ENCODE results near the gene TMPRSS2.
A peak's percentile ranks its signal among the peaks of the same experiment; 100 is the strongest.

Gene TMPRSS2

DNA sequence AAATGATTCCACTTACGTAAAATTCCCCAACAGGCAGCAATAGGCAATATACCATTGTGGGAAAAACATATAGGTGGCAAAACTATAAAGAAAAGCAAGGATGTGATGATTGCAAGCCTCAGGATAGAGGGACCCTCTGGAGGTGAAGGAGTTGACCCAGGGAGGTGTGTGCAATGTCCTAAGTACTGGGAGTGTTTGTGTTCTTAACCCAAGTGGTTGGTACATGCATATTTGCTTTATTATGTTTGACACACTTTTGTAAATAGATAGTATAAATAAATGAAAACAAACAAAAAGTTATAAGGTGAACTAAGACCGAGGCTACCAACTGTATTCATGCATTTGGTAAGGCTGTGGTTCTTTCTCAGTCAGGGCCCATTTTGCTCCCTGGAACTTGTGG, 74.4 kb downstream of the TMPRSS2 start:
- H3K4me1 ChIP-seq (ENCODE audit: insufficient read depth, low read length, severe bottlenecking) = peaks cover 17% of the 10 kb centered on the region
- no peak overlapping the region for H3K9ac ChIP-seq (ENCODE audit: low read length)
- H3K4me3 ChIP-seq (ENCODE audit: low read depth, low read length, poor library complexity, severe bottlenecking) = no peak overlapping the region
- no peaks in the 10 kb centered on the region for H3K27me3 ChIP-seq (ENCODE audit: insufficient read depth, low read length)
- no peaks in the 10 kb centered on the region for H4K20me1 ChIP-seq (ENCODE audit: insufficient read depth, low read length)
- no peak overlapping the region for H3K4me2 ChIP-seq (ENCODE audit: low read length)
- no peaks in the 10 kb centered on the region for H3K79me2 ChIP-seq (ENCODE audit: insufficient read depth, low read length)
- no peaks in the 10 kb centered on the region for H3K9me2 ChIP-seq (ENCODE audit: low read depth, low read length)
- no peaks in the 10 kb centered on the region for H3F3A ChIP-seq (ENCODE audit: insufficient read depth, low read length)
- peaks cover 12% of the 10 kb centered on the region for H3K9me3 ChIP-seq (ENCODE audit: low read length)
- H2AFZ ChIP-seq (ENCODE audit: low read length) = no peak overlapping the region
- no peak overlapping the region for H3K27ac ChIP-seq (ENCODE audit: low read depth, low read length, poor library complexity, severe bottlenecking)
- TF ChIP-seq CTCF (IDR thresholded peaks at IDR 0.05; ENCODE audit: low read length) (no peak), EZH2 (IDR thresholded peaks at IDR 0.05; ENCODE audit: borderline replicate concordance, low read length) (no peak)
- peaks cover 71% of the 10 kb centered on the region for H3K36me3 ChIP-seq (ENCODE audit: insufficient read depth, low read length)

DNA sequence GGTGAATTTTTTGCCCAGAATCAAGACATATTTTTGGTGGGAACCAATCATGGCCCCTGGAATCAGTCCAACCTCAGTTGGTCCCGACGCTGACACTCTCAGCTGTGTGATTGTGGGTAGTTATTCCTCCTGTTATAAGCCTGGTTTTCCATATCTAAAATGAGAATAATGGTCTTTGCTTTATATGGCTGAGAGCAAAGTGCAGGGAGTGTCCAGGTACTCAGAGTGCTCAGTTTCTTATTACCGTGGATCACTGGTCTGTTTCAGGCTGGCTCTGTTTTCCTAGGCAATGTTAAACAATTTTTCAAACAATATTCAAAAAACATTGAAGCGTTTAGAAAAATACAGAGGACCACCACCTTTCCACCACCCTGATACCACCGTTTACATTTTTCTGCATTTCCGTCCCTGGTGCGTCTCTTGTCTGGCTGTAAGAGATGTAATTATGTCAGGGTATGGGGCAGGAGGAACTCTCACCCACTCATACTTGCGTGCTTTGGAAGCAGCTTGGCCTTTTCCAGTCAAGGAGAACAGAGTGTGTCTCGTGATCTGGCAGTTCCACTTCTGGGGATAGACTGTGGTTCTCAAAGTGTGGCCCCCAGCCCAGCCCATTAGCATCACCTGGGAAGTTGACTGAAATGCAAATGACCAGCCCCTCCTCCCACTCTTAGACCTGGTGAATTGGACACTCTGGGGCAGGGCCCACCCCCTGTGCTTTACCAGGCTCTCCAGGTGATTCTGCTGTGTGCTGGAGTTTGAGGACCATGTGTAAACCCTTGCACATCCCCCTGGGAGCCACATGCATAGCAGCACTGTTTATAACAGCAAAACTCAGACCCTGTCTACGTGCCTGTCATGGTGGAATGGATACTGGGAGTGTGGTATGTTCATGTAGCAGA, 75.1 kb downstream of the TMPRSS2 start:
- H3K4me3 ChIP-seq (ENCODE audit: low read depth, low read length, poor library complexity, severe bottlenecking) = no peak overlapping the region
- no peak overlapping the region for H3K4me2 ChIP-seq (ENCODE audit: low read length)
- H3K27me3 ChIP-seq (ENCODE audit: insufficient read depth, low read length) = no peaks in the 10 kb centered on the region
- no peak overlapping the region for H2AFZ ChIP-seq (ENCODE audit: low read length)
- no peaks in the 10 kb centered on the region for H3K9me2 ChIP-seq (ENCODE audit: low read depth, low read length)
- TF ChIP-seq CTCF (IDR thresholded peaks at IDR 0.05; ENCODE audit: low read length) (no peak), EZH2 (IDR thresholded peaks at IDR 0.05; ENCODE audit: borderline replicate concordance, low read length) (no peak)
- H3K9me3 ChIP-seq (ENCODE audit: low read length) = peaks cover 12% of the 10 kb centered on the region
- no peaks in the 10 kb centered on the region for H3F3A ChIP-seq (ENCODE audit: insufficient read depth, low read length)
- no peak overlapping the region for H3K9ac ChIP-seq (ENCODE audit: low read length)
- peak overlapping the region; percentile 41 for H3K27ac ChIP-seq (ENCODE audit: low read depth, low read length, poor library complexity, severe bottlenecking)
- no peaks in the 10 kb centered on the region for H4K20me1 ChIP-seq (ENCODE audit: insufficient read depth, low read length)
- peaks cover 21% of the 10 kb centered on the region for H3K4me1 ChIP-seq (ENCODE audit: insufficient read depth, low read length, severe bottlenecking)
- no peaks in the 10 kb centered on the region for H3K79me2 ChIP-seq (ENCODE audit: insufficient read depth, low read length)
- peaks cover 65% of the 10 kb centered on the region for H3K36me3 ChIP-seq (ENCODE audit: insufficient read depth, low read length)

DNA sequence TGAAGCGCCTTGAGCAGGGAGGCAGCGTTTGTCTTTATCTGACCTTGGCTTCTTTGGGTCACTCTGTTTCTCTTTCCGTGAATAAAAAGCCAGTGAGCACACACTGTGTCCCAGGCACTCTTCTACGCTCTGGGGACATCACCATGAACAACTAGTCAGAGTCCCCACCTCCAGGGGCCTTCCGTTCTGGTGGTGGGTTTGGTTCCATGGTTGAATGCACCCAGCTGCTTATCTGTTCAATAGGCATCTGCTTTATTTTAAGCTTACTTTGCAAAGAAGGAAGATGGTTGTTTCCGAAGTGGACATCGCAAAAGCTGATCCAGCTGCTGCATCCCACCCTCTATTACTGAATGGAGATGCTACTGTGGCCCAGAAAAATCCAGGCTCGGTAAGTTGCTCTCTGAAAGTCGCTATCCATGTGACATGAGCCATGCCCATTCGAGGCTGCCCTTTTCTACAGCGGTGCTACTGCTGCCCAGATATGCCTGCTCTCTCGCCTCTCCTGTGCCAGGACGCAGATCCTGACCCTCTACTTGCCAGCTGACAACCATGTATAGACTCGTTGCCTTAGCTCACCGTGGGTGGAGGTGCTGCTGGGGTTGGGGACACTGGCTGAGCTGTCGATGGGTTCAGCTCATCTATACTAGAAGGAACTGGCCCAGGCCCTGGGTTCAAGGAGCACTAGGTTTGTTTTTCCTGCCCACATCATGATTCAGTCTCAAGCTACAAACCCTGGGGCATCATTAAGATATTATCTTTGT, 76.0 kb downstream of the TMPRSS2 start:
- Histone ChIP-seq H2AFZ (ENCODE audit: low read length) (no peak overlapping the region), H3K9me3 (ENCODE audit: low read length) (peaks cover 12% of the 10 kb centered on the region), H3K36me3 (ENCODE audit: insufficient read depth, low read length) (peaks cover 57% of the 10 kb centered on the region), H3K79me2 (ENCODE audit: insufficient read depth, low read length) (no peaks in the 10 kb centered on the region), H4K20me1 (ENCODE audit: insufficient read depth, low read length) (no peaks in the 10 kb centered on the region), H3K9ac (ENCODE audit: low read length) (no peak overlapping the region), H3K4me1 (ENCODE audit: insufficient read depth, low read length, severe bottlenecking) (peaks cover 30% of the 10 kb centered on the region), H3K4me3 (ENCODE audit: low read depth, low read length, poor library complexity, severe bottlenecking) (no peak overlapping the region), H3K9me2 (ENCODE audit: low read depth, low read length) (no peaks in the 10 kb centered on the region), H3K4me2 (ENCODE audit: low read length) (no peak overlapping the region), H3F3A (ENCODE audit: insufficient read depth, low read length) (no peaks in the 10 kb centered on the region), H3K27ac (ENCODE audit: low read depth, low read length, poor library complexity, severe bottlenecking) (peak overlapping the region; percentile 41), H3K27me3 (ENCODE audit: insufficient read depth, low read length) (no peaks in the 10 kb centered on the region)
- TF ChIP-seq EZH2 (IDR thresholded peaks at IDR 0.05; ENCODE audit: borderline replicate concordance, low read length) = no peak
